HG02678 (cell line): ENCODE results near the gene PEX16.
A peak's percentile ranks its signal among the peaks of the same experiment; 100 is the strongest.
"Not testable (repeated sequence)": the region's sequence is repeated elsewhere in the genome, so short reads cannot be mapped to it uniquely, and the experiment has no call there.

Experiments
- ATAC-seq: cut with Tn5 transposase; IDR thresholded peaks from one replicate; pipeline ENCODE4 v1.9.1; 2021; ENCODE audit warnings: mild to moderate bottlenecking, moderate library complexity; ENCODE audit not compliant: unreplicated experiment

The PEX16 gene

DNA sequence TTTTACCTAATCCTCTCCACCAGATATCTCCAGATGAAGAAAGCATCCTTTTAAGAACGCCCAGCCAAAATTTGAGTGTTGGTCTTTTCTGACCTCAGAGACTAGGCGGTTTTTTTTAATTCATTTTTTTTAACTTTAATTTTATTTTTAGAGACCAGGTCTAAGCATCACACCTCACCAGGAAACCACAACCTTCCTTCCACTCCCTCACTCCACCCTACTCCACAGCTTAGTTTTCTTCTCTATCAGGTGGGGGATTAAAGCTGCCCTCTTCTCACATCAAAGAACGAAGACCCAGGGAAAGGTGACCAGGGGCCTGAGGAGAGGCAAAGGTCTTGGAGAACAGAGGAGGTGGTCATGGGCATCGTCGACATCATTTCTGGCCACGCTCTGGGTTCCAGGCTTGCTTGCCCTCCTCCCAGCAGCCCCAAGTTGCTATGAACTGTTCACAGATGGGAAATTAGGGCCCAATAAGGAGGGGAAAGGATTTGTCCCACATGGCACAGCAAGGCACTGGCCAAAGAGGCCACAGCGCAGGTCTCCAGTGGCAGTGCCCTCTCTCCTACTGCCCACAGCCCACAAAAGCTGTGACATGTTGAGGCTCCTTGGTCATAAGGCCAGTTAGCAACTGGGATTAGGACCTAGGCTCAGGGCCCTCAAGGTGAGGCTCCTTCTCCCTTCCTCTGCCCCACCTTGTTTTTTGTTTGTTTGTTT, 1.4 kb upstream of the PEX16 start:
- ATAC-seq, result no peak

DNA sequence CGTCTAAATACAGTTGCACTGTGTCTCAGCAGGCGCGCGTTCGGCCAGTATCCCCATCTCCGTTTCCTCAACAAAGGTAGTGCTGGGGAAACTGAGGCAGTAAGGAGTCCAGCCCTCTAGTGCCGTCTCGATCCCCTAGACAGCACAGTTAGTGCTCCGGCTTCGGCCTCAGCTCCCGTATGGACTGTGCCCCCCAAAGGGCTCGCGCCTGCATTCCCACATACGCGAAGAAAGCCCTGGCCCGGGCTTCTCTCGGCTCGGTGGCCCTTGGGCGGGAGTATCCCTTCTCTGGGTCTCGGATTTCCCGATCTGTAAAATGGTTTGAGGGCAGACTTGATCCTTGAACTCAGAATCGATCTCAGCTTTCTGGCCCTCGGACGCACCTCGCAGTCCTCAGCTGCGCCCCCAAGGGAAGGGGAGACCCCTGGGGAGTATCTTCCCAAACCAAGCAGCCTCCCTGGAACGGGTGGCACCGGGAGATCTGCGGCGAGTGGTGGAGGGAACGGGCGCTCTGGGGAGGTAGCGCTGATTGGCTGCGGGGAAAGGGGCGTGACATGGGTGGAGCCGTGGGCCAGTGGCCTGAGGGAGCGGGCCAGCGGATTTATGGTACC, 759 bp upstream of the PEX16 start:
- ATAC-seq, result peak; percentile 40

DNA sequence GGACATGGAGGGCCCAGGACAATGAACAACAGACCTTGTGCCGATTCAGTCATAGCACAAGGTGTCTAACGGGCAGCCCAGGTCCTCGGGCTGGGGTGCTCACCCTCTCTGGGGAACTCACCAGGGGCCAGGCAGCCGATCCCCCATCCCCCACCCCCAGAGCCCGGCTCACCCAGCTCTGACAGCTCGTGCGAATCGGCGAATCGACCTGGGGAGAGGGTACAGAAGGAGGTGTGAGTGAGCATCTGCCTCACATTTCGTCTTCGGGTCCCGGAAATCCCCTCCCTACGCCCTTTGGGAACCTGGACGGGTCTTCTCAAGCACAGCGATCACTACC, 423 bp downstream of the PEX16 start:
- ATAC-seq, result no peak

DNA sequence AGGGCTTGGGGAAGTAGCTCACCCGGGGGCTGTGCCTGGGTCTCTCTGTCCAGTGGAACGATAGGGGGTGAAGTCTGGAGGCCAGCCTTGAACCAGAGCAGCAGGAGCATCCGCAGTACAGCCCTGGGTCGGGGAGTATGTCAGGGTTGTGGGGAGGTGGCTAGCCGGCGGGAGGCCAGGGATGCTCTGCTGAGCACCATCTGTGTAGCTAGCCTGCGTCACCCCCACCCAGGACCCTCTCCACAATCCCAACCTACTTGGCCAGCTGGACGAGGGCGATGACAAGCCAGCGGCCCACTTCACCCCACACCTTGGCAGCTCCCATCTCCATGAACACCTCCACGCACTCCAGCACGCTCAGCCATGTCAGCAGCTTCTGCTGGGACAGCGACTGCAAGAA, 2.2 kb downstream of the PEX16 start:
- ATAC-seq, result no peak

DNA sequence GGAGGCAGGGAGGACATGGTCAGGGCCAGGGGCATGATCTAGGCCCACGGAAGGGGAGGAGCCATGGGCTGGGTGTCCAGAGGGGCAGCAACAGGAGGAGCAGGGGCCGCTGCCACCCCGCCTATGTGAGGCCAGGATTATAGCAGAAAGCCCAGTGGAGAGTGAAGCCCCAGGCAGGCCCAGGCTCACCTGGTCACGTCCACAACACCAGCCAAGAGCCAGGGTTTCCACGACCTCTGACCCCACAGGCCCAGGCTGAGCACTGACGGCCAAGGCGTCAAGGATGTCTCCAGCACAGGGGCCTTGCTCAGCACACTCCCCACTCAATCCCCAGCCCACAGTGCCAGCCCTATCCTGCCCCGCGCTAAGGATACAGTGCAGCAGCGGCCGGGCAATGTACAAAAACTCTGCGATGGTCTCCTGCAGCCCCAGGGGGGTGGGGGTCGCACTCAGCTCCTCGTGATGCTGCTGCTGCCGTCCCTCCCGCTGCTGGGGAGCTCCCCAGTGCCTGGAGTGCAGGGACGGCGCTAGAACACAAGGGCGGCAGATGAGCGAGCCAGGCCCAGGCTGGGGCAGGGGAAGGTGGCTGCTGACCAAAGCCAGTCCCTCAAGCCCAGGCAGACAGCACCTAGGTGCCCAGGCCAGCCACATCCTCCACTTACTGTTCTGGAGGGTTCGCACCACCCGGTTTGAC, 3.6 kb downstream of the PEX16 start:
- ATAC-seq, result no peak

DNA sequence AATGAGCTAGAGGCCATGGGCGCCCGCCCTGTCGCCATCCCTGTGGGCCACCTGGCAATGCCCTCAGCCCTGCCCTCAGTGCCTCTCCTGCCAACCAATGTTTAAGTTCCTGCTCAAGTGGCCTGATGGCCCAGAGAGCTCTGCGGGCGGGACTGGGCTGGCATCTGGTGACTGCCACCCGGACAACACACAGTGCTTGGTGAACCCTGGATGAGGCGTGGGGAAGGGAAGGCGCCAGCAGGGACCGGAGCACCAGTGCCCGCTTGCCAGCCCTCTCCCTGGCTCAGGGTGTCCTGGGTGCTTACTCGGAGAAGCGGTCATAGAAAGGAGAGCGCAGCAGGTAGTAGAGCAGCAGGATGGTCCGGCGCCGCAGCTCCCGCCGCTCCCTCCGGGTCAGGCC, 4.2 kb downstream of the PEX16 start:
- ATAC-seq, result no peak

DNA sequence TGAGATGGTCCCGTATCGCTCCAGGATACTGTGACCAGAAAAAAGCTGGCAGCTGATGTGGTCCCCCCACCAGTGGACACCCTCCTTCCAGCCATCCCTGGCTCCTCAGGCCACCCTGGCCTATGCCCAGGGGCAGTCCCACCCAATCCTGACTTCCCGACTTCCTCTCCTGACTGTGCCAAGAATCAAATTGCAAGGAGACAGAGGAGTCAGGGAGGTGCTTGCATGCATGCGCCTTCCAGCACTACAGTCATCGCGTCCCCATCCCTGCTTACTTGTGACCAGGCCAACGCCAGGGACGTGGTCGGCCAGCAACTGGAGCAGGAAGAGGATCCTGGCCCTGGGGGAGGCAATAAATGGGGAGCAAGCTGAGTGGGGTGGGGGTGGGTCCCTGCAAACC, 7.1 kb downstream of the PEX16 start:
- no peak for ATAC-seq

DNA sequence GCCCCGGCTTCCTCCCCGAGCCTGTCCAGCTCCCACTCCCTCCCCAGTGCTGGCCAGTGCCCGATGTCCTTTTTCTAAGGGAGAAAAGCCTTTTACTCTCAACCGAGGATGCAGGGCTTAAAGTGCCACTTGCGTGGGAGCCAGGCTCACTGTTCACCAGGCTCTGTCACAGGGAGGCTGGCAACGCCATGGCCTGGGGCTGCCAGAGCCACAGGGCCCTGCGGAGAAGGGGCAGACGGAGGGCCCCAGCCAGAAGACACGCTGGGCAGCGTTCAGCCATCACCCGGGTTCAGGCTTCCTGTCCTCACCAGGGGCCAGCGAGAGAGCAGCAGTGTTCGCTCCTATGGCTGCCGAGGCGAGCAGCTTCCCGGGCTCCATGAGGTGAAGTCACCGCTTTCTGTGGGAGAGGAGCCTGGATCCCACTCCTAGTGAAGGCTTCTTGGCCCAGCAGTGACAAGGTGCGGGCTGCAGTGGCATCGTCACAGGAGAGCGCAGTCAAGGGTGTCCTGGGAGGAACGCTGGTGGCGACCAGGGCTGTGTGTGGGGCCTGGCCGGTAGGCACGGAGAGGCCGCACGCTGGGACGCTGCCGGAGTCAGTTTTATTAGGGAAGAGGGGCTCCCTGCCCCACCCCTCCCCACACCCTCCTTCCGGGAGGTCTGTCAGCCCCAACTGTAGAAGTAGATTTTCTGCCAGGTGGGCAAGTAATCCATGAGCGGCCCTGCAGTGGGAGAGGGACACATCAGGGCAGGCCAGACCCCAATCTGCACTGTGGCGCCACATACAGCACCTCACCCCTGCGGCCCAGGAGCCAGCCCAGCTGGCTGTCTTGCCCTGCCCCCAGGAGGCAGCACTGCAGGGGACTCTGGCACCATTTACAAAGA, 7.8 kb downstream of the PEX16 start:
- ATAC-seq, result no peak

DNA sequence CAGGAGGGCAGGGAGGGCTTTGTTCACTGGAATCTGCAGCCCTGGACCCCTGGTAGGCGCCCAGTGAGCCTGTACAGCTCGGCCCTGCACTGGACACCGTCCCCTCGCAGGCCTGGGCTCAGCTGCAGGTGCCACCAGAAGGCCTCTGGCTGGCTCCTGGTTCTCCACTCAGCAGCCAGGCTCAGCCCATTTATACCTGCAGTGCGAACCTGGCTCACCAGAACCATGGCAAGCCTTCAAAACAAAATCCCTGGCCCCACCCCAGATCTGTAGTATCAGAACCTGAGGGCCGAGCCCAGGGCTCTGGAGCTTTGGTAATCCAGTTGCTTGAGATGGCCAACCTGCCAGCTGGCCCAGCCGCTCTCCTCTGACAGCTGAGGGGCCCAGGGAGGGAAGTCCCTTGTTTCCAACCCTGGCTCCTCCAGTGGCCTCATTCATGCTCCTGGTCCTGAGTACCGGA, 9.7 kb downstream of the PEX16 start:
- no peak for ATAC-seq

DNA sequence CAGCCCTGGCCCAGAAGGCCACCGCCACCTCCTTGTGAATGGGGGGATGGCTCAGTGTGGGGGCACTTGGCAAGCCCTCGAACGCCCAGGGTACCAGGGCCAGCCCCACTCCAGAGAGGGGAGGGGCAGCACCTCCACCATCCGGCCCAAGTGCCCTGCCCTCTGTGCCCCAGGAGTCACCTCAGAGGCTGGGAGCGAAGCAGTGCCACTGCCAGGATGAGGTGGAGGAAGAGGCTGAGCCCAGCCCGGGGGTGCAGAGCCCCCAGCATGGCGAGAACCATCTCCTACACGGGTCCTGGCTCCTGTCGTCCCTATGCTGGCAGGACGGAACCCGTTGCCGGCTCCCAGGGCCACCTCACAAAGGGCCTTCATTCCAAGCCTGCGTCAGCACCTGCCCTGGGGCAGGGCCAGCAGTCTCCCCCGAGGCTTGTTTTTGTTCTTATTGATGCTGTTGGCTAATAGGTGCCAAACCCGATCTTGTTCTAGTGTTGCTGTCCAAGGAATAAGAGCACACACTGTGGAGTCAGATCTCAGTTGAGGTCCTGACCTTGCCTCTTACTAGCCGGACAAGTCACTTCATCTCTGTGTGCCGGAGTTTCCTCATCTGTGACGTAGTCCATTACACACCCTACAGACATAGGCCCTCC, 10.6 kb downstream of the PEX16 start, which contains the start of gene FREY1:
Gene FREY1, minus strand, starts transcription at position 307 of the 647 bp plus-strand sequence. Its CDS starts 26 bp downstream, at position 281.
- no peak for ATAC-seq

DNA sequence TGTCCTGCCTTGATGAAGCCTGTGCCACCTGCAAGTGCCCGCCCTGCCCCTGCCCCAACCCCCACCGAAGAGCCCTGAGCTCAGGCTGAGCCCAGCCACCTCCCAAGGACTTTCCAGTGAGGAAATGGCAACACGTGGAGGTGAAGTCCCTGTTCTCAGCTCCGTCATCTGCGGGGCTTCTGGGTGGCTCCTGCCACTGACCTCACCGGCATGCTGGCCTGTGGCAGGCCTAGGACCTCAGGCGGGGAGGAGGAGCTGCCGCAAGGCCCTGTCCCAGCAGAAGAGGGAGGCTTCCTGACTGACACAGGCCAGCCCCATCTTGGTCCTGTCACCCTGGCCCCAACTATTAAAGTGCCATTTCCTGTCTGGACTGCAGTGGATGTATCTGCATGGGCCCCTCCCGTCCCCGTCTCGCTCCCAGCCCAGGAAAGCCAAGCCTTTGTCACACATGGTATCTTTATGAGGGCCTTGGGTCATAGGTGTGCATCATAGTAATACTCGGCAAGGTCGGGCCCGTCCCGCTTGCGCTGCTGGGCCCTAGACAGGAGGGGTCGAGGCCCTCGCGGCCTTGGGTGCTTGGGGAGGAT, 11.5 kb downstream of the PEX16 start:
- ATAC-seq, result no peak

DNA sequence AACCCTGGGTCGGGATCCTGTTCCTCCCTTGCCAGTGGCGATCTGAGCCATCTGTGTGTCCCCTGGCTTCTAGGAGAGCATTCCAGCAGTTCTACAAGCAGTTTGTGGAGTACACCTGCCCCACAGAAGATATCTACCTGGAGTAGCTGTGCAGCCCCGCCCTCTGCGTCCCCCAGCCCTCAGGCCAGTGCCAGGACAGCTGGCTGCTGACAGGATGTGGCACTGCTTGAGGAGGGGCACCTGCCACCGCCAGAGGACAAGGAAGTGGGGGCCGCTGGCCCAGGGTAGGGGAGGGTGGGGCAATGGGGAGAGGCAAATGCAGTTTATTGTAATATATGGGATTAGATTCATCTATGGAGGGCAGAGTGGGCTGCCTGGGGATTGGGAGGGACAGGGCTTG, 12.1 kb downstream of the PEX16 start:
- not testable (repeated sequence) for ATAC-seq

DNA sequence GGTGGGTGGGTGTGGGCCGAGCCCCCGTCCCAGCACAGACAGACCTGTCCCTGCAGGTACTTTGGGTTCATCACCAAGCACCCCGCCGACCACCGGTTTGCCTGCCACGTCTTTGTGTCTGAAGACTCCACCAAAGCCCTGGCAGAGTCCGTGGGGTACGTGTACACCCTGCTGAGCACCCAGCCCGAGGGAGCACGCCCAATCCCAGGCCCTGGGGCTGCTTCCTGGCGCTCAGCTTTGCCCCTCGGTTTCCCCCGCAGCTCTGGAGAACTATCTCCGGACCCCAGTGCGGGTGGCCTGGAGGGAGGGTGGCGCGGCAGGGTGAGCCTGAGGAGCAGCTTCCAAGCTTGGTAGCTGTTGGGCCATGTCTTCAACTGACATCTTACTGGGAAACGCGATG, 12.6 kb downstream of the PEX16 start:
- ATAC-seq, result no peak

DNA sequence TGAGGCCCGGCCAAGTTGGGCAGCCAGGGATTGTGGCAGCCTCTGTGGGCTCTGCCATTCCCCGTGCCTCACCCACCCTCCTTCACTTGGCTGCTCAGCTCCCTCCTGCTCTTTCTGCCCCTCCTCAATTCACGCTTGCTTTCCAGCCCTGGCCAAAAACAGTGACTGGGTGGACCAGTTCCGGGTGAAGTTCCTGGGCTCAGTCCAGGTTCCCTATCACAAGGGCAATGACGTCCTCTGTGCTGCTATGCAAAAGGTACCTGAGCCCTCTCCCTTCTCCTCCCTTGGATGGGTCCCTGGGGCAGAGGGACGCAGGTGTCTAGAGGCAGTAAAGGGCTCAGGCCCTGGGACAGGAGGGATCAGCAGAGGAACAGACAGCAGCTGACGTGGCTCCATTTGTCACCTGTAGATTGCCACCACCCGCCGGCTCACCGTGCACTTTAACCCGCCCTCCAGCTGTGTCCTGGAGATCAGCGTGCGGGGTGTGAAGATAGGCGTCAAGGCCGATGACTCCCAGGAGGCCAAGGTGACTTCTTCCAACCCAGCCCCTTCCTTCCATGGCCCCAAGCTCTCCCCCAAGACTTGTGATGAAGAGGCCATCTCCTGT, 13.3 kb downstream of the PEX16 start:
- ATAC-seq, result no peak

DNA sequence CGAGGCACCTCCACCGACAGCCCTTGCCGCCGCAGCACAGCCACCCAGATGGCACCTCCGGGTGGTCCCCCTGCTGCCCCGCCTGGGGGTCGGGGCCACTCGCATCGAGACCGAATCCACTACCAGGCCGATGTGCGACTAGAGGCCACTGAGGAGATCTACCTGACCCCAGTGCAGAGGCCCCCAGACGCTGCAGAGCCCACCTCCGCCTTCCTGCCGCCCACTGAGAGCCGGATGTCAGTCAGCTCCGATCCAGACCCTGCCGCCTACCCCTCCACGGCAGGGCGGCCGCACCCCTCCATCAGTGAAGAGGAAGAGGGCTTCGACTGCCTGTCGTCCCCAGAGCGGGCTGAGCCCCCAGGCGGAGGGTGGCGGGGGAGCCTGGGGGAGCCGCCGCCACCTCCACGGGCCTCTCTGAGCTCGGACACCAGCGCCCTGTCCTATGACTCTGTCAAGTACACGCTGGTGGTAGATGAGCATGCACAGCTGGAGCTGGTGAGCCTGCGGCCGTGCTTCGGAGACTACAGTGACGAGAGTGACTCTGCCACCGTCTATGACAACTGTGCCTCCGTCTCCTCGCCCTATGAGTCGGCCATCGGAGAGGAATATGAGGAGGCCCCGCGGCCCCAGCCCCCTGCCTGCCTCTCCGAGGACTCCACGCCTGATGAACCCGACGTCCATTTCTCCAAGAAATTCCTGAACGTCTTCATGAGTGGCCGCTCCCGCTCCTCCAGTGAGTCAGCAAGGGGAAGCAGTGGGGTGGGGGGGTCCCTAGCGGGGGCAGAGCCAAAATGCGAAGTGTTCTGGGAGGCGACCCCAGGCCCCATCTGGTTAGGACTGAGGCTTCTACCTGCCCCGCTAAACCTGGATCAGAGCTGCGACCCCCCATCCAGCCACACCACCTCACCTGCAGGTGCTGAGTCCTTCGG, 15.0 kb downstream of the PEX16 start:
- no peak for ATAC-seq

DNA sequence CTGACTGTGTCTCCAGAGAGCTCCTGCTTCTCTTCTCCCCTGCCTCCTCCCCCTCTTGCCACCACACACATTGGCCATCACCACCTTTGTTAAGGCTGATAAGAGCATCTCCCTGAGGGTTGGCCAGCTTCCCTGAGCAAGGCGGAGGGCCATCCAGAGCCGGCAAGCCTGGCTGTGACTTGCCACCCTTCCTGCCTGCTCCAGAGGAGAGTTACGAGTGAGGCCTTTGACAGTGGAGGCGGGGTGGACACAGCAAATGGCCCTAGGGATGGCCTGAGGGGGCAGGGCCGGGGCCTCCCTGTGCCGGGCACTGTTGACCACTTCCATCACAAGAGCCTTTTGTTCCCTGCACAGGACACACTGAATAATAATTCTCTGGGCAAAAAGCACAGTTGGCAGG, 16.1 kb downstream of the PEX16 start:
- no peak for ATAC-seq

DNA sequence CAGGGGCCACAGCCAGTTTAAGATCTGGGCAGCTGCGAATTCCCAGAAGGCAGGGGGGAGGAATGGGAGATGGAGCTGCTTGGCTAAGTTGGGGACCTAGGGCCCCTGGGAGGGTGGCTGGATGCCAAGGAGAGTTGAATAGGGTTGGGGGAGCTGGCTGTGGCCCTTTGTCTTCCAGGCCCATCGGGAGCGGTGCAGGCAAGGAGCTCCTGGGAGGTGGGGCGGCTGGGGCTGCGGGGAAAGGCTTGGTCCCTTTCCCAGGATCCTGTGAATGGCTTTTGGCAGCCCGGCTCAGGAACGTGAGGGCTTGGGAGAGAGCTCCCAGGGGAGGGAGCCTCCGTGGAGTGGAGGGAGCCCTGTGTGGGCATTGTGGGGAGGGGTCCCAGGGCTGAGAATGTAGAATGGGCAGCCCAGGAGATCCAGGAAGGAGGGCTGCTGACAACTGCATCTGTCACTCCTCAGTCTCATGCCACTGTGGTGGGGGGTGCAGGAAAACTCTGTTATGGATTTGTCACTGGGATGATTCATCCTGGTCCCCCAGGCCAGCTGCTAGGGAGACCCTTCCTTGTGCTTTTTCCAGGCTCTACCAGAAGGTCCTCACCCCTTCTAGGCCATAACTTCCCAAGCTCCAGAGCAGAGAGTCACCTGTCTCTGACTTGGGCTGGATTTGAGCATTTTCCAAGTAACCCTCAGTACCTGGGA, 16.6 kb downstream of the PEX16 start:
- no peak for ATAC-seq

DNA sequence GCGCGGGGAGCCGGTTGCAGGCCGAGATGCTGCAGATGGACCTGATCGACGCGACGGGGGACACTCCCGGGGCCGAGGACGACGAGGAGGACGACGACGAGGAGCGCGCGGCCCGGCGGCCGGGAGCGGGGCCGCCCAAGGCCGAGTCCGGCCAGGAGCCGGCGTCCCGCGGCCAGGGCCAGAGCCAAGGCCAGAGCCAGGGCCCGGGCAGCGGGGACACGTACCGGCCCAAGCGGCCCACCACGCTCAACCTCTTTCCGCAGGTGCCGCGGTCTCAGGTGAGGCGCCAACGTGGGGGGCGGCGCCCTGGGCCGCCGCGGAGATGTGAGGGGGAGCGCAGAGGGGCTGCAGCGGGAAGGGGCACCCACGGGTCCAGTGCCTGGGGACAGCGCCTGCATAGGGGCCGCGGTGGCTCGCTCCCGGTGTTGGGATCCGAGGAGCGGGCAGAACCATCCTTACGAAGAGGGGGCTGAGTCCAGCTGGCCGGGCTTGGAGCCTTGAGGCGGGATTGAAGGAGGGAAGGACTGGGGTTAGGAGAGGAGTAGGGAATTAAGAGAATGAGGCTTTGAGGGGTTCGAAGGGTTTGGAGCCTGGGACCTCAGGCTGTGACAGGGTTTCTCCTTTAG, 17.4 kb downstream of the PEX16 start:
- not testable (repeated sequence) for ATAC-seq
